Sigmoid colon (tissue), 7 donors: Measurements from ENCODE around the gene RPS6KA2. TPM values are rescaled to one million over a fixed set of nuclear protein-coding genes. Genes with fewer than 3 reads are reported as not detected.

Experiments
- DNase-seq: peaks from one replicate; pipeline ENCODE4 v3.0.0-alpha.2; 2019
- H3K27ac ChIP-seq, 4 donors: fragments of 200-600 bp; sonication (generic); one replicate each; pipeline ENCODE4 v1.5.1; 2016 to 2019; ENCODE audit warnings: mild to moderate bottlenecking in 1 of 4
- H3K27me3 ChIP-seq, 3 donors: fragments of 200-600 bp; sonication (generic); one replicate each; pipeline ENCODE4 v1.5.1; 2019; ENCODE audit warnings: mild to moderate bottlenecking in 1 of 3
- H3K36me3 ChIP-seq, 4 donors: fragments of 200-600 bp; sonication (generic); one replicate each; pipeline ENCODE4 v1.5.1; 2016 to 2019
- H3K4me1 ChIP-seq, 4 donors: fragments of 200-600 bp; sonication (generic); one replicate each; pipeline ENCODE4 v1.5.1; 2017 to 2019
- H3K4me3 ChIP-seq, 4 donors: fragments of 200-600 bp; sonication (generic); one replicate each; pipeline ENCODE4 v1.5.1; 2017 to 2019; ENCODE audit warnings: mild to moderate bottlenecking in 2 of 4, moderate library complexity in 1 of 4
- H3K9me3 ChIP-seq, 4 donors: fragments of 200-600 bp in 3 of 4; sonication (generic) in 3 of 4; one replicate each; pipeline versions ENCODE4 v1.5.1 to v1.6.1; 2013 to 2019
- EP300 ChIP-seq, 4 donors: sonication (generic); formaldehyde crosslinking; IDR thresholded peaks; one replicate each; pipeline ENCODE4 v1.6.1; 2017; ENCODE audit warnings: antibody characterized with exemption in 4 of 4
- POLR2A ChIP-seq, 2 donors: fragments of 450-650 bp; IDR thresholded peaks; one replicate each; pipeline ENCODE4 v1.6.1; 2016; ENCODE audit warnings: antibody characterized with exemption in 2 of 2, mild to moderate bottlenecking in 2 of 2, moderate library complexity in 2 of 2
- POLR2AphosphoS5 ChIP-seq, 4 donors: sonication (generic); formaldehyde crosslinking; IDR thresholded peaks; one replicate each; pipeline ENCODE4 v1.6.1; 2017; ENCODE audit warnings: antibody characterized with exemption in 4 of 4
- WGBS, 2 donors: extraction: QIAGEN DNeasy Blood & Tissue Kit; methylation state at CpG; one replicate each; pipeline ENCODE4 v1.1.7; 2013; 5-methylcytosine and 5-hydroxymethylcytosine counted together
- intact Hi-C: fragments of 100-400 bp; cut with DNase I; formaldehyde crosslinking; loops from one replicate; pipeline ENCODE4 v1.15.1; 2023
- polyA plus RNA-seq, 3 donors: library from polyadenylated mRNA; stranded (reverse); fragments of 200-250 nt; gene quantifications; one replicate each; pipeline ENCODE4 v1.2.3, GENCODE V29; 2013
- total RNA-seq, 4 donors: library from RNA; depleted of rRNA; stranded (reverse); fragments of >200 nt; gene quantifications; one replicate each; pipeline ENCODE4 v1.1.0, GENCODE V29; 2016
- TF ChIP-seq, protein P1 (sequence below), 4 experiments: fragments of 450-650 bp in 3 of 4; fragments of 200-600 bp in 1 of 4; IDR thresholded peaks; one replicate each; pipeline ENCODE4 v1.5.1; 2016 to 2019; ENCODE audit warnings: antibody characterized with exemption in 4 of 4, mild to moderate bottlenecking in 3 of 4, moderate library complexity in 2 of 4
- donor health status: healthy with polysubstance abuse.
- donor health status: Bipolar disorder and iron deficiency.
- donor health status: healthy.

The RPS6KA2 gene
- total and polyA plus RNA-seq, 7 donors, result 6.5 to 44.7 (median 27.8) TPM

DNA sequence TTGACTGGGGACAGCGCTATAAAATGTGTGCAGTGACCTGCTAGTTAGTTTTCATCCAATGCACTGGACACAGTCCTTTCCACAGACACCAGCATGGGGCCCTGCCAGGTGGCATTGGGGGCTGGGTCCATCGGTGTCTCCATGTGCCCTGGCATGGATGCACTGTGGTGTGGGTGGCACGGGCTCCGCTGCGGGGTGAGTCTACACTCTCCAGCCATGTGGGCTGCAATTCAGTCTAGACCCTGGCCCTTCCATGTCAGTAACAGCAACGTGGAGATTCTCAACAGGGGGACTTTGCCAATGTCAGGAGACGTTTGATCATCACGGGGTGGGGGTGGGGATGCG, 140.5 kb downstream of the RPS6KA2 start:
- WGBS, 2 donors, result 95 to 97% methylated on average over 9 of the region's 9 CpGs
- no peak for TF ChIP-seq POLR2A (IDR thresholded peaks at IDR 0.05)

DNA sequence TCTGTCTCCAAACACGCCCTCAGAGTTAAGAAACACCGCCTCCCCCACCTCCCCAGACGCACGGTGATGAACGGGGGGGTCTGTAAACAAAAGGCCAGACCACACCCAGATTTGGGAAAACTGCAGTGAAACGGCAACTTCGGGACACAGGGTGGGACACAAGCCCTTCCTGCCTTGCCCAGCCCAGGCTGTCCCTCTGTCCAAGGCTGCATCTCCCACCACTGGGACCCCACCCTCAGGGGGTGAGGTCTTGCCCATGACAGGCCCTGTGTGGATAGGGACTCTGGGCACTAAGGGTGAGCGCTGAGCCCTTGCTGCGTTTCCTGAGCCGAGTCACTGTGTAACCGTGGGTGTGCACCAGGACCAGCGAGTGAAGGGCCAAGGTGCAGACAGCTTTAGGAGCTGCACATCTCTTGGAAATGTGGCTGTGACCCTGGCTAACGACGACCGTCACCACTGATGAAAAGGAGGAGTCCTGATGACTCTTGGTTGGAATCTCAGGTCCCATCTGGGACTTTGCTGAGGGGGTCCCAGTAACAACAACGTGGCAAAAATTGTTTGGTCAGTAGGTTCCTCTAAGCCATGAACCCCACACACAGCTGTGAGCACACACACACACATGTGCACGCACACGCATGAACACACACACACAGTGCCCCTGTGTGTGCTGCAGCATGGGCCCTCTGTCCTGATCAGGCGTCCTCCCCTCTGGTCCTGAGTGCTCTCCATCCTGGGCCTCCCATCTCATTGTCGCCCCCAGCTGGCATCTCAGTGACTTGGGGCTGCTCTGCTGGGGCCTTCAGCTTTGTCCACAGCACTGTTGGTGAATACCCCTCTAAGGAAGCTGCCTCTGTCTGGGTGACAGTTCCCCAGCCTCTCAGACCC, 141.2 kb downstream of the RPS6KA2 start:
- intact Hi-C loops, result no loop called here
- H3K9me3 ChIP-seq, result no peaks in the 10 kb centered on the region
- no peak for DNase-seq
- 82 to 86% methylated on average over 20 of the region's 20 CpGs for whole genome bisulfite sequencing, 2 donors
- H3K27ac ChIP-seq, result no peak overlapping the region
- H3K27me3 ChIP-seq, result no peaks in the 10 kb centered on the region
- H3K4me1 ChIP-seq, result peaks cover 0 to 4% (median 0%) of the 10 kb centered on the region in 4 donors
- no peak overlapping the region for H3K4me3 ChIP-seq
- peaks cover 0 to 78% (median 0%) of the 10 kb centered on the region in 4 donors for H3K36me3 ChIP-seq
- TF ChIP-seq EP300 (IDR thresholded peaks at IDR 0.05) (no peak), POLR2AphosphoS5 (IDR thresholded peaks at IDR 0.05) (no peak), POLR2A (IDR thresholded peaks at IDR 0.05) (no peak)
- TF ChIP-seq, protein P1, sequence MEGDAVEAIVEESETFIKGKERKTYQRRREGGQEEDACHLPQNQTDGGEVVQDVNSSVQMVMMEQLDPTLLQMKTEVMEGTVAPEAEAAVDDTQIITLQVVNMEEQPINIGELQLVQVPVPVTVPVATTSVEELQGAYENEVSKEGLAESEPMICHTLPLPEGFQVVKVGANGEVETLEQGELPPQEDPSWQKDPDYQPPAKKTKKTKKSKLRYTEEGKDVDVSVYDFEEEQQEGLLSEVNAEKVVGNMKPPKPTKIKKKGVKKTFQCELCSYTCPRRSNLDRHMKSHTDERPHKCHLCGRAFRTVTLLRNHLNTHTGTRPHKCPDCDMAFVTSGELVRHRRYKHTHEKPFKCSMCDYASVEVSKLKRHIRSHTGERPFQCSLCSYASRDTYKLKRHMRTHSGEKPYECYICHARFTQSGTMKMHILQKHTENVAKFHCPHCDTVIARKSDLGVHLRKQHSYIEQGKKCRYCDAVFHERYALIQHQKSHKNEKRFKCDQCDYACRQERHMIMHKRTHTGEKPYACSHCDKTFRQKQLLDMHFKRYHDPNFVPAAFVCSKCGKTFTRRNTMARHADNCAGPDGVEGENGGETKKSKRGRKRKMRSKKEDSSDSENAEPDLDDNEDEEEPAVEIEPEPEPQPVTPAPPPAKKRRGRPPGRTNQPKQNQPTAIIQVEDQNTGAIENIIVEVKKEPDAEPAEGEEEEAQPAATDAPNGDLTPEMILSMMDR (IDR thresholded peaks at IDR 0.05), result no peak

More for the DNA sequence above, 140.5 kb downstream of the RPS6KA2 start:
- Histone ChIP-seq H3K4me3 (no peak overlapping the region), H3K36me3 (peaks cover 0 to 82% (median 0%) of the 10 kb centered on the region in 4 donors), H3K27ac (no peak overlapping the region), H3K27me3 (no peaks in the 10 kb centered on the region), H3K9me3 (no peaks in the 10 kb centered on the region), H3K4me1 (peaks cover 0 to 4% (median 0%) of the 10 kb centered on the region in 4 donors)
- DNase-seq, result peak; percentile 60
- intact Hi-C loops, result no loop called here

DNA sequence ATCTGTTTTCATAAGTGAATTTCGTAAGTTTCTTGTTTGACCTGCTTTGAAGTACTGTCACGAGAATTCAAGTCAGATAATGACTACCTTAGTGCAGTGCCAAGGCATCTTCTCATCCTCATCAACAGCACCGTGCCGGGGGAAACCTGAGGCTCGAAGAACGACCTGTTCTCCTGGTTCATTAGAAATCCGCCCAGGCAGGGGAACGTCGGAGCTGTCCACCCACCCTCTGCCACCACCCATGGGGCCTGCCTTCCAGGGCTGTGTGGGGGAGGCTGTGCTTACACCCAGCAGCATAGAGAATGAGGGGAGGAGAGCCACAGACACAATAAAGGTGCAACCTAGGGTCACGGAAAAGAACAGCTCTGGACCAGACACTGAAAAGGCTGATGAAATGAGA, 142.2 kb downstream of the RPS6KA2 start:
- intact Hi-C loops, result no loop called here
- WGBS, 2 donors, result 92 to 95% methylated on average over 10 of the region's 10 CpGs
- Histone ChIP-seq H3K4me1 (peaks cover 0 to 4% (median 0%) of the 10 kb centered on the region in 4 donors), H3K27me3 (no peaks in the 10 kb centered on the region), H3K4me3 (no peak overlapping the region), H3K36me3 (peaks cover 0 to 71% (median 0%) of the 10 kb centered on the region in 4 donors), H3K9me3 (no peaks in the 10 kb centered on the region), H3K27ac (no peak overlapping the region)
- no peak for DNase-seq
- TF ChIP-seq POLR2A (IDR thresholded peaks at IDR 0.05) (no peak), EP300 (IDR thresholded peaks at IDR 0.05) (no peak), POLR2AphosphoS5 (IDR thresholded peaks at IDR 0.05) (no peak)
- TF ChIP-seq, protein P1 (IDR thresholded peaks at IDR 0.05), result no peak

DNA sequence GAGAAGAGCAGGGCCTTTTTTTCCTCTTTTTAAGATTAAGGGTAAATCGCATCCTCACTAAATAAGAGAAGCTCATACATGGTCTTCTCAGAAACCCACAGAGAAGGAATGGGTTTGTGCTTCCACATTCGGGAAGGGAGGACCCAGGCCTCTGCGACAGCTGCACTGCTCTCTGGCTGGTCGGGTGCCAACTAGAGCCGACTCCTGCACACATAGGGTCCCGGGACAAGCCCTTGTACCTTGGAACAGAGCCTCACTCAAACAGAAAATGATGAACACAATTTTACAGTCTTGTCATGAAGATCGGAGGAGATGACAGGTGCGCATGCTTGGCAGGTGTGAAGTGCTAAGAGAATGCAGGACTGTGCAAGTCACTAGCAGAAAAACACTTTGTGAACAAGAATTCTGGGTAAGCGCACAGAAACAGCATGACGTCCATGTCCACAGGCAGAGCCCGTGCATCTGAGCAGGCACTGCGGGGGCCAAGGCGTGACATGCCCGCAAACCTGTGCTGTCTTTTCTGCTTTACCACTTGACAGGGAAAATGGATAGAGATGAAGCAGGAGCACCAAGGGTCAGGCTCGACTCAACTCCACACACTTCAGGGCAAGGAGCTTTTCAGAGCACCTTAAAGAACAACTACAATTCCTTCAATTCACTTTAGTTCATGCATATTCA, 143.3 kb downstream of the RPS6KA2 start:
- intact Hi-C loops, result no loop called here
- DNase-seq, result no peak
- 89 to 92% methylated on average over 15 of the region's 15 CpGs for WGBS, 2 donors
- TF ChIP-seq POLR2A (IDR thresholded peaks at IDR 0.05), result no peak
- no peak for TF ChIP-seq POLR2AphosphoS5 (IDR thresholded peaks at IDR 0.05)
- TF ChIP-seq, protein P1 (IDR thresholded peaks at IDR 0.05), result no peak
- no peak for TF ChIP-seq EP300 (IDR thresholded peaks at IDR 0.05)
- H3K27me3 ChIP-seq, result no peaks in the 10 kb centered on the region
- no peaks in the 10 kb centered on the region for H3K9me3 ChIP-seq
- H3K27ac ChIP-seq, result no peak overlapping the region
- peaks cover 0 to 4% (median 0%) of the 10 kb centered on the region in 4 donors for H3K4me1 ChIP-seq
- H3K36me3 ChIP-seq, result peaks cover 0 to 71% (median 0%) of the 10 kb centered on the region in 4 donors
- H3K4me3 ChIP-seq, result no peak overlapping the region

DNA sequence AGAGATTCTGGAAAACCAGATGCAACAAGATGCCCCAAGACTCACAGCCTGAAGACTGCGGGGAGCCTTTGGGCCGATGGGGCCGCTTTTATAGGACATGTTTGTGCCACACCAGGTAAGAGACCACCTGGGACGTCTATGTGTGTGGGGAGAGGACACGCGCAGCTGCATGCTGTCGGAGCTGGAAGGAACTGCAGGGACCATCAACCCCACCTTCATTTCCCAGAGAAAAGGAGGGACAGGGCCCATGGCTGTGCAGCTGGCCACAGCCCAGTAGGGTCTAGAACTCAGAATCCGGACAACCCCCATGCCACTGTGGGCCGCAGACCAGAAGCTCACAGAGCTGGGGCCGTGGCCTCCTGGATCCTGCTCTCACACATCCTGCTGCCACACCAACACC, 144.0 kb downstream of the RPS6KA2 start:
- intact Hi-C loops, result no loop called here
- Histone ChIP-seq H3K27me3 (no peaks in the 10 kb centered on the region), H3K4me3 (no peak overlapping the region), H3K9me3 (no peaks in the 10 kb centered on the region), H3K4me1 (peaks cover 0 to 4% (median 0%) of the 10 kb centered on the region in 4 donors), H3K27ac (no peak overlapping the region), H3K36me3 (peaks cover 0 to 70% (median 0%) of the 10 kb centered on the region in 4 donors)
- TF ChIP-seq POLR2AphosphoS5 (IDR thresholded peaks at IDR 0.05) (no peak), POLR2A (IDR thresholded peaks at IDR 0.05) (no peak), EP300 (IDR thresholded peaks at IDR 0.05) (no peak)
- TF ChIP-seq, protein P1 (IDR thresholded peaks at IDR 0.05), result no peak
- no peak for DNase-seq
- 91 to 96% methylated on average over 10 of the region's 10 CpGs for WGBS, 2 donors
